BE2C (cell line): ENCODE results near the gene MIPOL1.

Source experiments
- DNase-seq: peaks from one replicate; pipeline ENCODE4 v3.0.0-alpha.2; 2020
- H3K27me3 ChIP-seq: fragments of 250-450 bp; sonication (Bioruptor Pico); 2 replicates; pipeline ENCODE4 v1.5.1; 2020; ENCODE audit warnings: mild to moderate bottlenecking
- H3K36me3 ChIP-seq: fragments of 250-450 bp; sonication (Bioruptor Pico); 2 replicates; pipeline ENCODE4 v1.5.1; 2020; ENCODE audit warnings: mild to moderate bottlenecking
- H3K4me1 ChIP-seq: fragments of 250-450 bp; sonication (Bioruptor Pico); 2 replicates; pipeline ENCODE4 v1.5.1; 2020
- H3K4me3 ChIP-seq: 2 replicates; pipeline ENCODE4 v1.5.1; 2011; ENCODE audit warnings: low read depth, low read length
- H3K9me3 ChIP-seq: fragments of 250-450 bp; sonication (Bioruptor Pico); 2 replicates; pipeline ENCODE4 v1.5.1; 2020
- TF ChIP-seq, protein P1 (sequence below): IDR thresholded peaks from 2 replicates; pipeline ENCODE4 v1.5.1; 2012; ENCODE audit warnings: mild to moderate bottlenecking, low read depth, low read length

The MIPOL1 gene

DNA sequence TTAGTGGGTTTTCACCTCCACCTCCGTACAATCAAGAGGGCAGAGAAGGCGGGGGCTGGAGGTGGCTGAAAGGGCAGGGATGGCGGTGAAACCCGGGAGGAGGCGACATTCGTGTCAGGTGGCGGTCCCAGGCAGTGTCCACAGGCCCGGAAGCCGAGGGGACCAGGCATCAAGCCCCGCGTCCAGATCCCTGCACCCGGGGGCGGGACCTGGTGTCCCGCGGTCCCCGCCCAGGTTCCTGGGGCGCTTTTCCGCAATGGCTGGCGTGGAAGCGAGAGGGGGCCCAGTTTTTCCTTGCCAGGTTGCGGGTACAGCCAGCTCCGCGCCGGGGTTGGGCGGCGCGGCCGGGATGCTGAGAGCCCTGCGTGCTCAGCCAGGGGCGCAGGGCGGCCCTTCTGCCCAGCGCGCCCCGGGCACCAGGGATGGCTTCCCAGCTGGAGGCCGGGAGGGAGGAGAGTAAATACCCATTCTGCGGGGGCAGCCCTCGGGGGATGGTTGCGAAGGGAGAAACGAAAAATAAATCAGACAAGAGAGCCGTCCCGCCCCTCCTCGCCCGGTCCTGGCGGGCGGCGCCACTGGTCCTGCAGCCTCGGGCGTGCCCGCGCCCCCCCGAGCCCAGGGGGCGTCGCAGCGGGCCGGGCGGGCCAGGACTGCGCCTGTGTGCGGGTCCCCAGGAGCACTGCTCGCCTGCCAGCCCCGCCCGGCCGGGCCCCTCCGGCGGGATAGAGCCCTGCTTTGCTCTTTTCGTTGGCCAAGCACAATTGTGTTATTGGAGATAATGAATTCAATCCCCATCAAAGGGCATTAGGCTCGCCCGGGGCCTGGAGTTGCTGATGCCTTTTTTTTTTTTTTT, 385.8 kb downstream of the MIPOL1 start:
- TF ChIP-seq, protein P1, sequence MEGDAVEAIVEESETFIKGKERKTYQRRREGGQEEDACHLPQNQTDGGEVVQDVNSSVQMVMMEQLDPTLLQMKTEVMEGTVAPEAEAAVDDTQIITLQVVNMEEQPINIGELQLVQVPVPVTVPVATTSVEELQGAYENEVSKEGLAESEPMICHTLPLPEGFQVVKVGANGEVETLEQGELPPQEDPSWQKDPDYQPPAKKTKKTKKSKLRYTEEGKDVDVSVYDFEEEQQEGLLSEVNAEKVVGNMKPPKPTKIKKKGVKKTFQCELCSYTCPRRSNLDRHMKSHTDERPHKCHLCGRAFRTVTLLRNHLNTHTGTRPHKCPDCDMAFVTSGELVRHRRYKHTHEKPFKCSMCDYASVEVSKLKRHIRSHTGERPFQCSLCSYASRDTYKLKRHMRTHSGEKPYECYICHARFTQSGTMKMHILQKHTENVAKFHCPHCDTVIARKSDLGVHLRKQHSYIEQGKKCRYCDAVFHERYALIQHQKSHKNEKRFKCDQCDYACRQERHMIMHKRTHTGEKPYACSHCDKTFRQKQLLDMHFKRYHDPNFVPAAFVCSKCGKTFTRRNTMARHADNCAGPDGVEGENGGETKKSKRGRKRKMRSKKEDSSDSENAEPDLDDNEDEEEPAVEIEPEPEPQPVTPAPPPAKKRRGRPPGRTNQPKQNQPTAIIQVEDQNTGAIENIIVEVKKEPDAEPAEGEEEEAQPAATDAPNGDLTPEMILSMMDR: no peak
- Histone ChIP-seq H3K9me3 (no peaks in the 10 kb centered on the region), H3K27me3 (peaks cover 81% of the 10 kb centered on the region), H3K4me1 (no peaks in the 10 kb centered on the region), H3K36me3 (no peaks in the 10 kb centered on the region), H3K4me3 (no peak overlapping the region)
- DNase-seq: no peak

DNA sequence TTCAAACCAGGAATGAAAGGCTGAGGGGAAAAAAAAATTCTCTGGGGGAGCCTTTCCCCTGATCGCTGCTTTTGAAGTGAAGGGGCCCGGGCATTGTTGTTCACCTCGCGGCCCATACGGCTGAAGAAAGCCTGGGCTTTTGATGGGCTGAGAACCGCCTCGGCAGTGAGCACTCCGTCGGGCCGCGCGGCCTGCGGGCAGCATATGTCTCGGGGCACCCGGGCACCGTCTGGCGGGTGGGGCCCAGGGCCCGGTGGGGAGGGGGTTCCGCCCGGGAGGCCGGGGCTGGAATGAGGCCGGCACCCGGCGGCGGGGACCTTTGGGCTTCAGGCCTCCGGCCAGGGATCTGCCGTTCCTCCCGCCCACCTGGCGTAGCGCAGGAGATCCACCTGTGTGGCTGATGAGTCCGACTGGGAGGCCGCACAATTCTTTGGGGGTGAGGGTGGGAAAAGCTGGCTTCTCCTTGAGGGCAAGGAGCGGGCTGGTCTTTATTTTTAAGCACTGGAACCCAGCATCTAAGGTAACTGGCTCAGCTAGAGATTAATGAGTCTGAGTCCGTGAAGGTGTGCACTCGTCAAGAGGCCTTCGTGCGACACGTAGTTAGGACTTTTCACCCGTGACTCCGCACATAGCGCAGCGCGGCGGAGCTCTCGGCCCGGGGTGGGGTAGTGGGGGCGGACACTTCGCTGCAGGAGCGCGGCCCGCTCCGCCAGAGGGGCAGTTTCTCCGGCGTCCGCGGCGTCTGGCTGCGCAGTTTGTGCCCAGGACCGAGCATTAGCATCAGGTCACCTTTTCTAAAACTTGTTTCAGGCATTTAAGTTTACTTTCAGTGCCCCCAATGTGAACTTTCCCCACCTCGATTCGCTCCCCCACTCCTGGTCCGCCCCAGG, 386.7 kb downstream of the MIPOL1 start:
- no peaks in the 10 kb centered on the region for H3K4me1 ChIP-seq
- peaks cover 85% of the 10 kb centered on the region for H3K27me3 ChIP-seq
- no peak overlapping the region for H3K4me3 ChIP-seq
- TF ChIP-seq, protein P1: no peak
- no peak for DNase-seq
- H3K36me3 ChIP-seq: no peaks in the 10 kb centered on the region
- no peaks in the 10 kb centered on the region for H3K9me3 ChIP-seq

DNA sequence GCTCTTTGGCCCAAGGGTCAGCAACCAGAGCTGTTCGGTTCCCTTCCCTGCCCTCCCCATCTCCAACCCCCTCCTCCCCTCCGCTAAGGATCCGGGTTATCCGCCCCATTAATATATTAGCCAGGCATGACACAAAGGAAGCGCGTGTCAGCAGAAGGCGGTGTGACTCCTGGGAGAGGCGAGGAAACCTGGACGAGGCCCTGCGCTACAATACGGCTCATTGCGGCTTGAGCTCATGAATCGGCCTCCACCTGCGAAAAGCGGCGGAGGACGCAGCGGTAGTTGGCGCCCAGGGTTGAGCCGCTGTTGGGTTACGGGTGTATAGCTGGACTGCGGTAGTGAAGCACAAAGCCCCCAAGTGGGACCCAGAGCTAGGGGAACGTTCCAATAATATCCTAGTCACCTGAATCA, 387.4 kb downstream of the MIPOL1 start:
- no peaks in the 10 kb centered on the region for H3K36me3 ChIP-seq
- no peak for DNase-seq
- H3K4me3 ChIP-seq: no peak overlapping the region
- H3K4me1 ChIP-seq: no peaks in the 10 kb centered on the region
- peaks cover 90% of the 10 kb centered on the region for H3K27me3 ChIP-seq
- no peaks in the 10 kb centered on the region for H3K9me3 ChIP-seq
- TF ChIP-seq, protein P1: no peak

DNA sequence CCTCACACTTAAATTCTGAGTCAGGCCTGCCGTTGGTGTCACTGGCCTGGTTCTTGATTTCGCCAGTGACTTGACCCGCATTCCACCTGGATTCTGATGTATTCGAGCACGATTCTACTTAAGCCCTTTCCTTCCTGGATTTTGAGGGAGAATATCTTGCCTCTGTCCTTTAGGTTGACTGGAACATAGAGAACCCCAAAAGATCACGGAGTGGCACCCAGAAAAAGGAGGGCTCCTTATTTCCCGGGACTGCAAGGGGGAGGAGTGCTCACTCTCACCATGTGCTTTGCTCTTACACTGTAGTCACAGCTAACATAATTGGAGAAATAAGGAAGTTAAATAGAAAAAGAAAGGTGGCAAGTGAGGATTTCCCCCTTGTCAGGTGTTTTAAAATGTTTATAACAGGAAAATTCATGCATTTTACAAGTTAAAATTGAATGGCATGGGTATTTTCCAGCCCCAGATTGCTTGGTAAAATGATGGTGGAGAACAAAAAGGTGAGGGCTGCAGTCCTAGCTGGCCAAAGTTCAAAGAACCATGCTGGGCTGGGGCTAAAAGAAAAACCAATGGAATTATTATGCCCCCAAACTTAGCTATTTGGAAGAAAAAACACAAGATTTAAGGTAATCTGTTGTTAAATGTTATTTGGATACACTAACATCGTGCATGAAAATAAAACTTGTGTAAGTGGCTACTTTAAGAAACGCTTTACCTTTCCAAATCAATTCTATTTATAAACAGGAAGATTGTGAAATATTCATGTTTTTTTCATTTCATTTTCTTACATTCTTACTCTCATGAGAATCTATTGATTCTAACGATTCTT, 388.4 kb downstream of the MIPOL1 start:
- Histone ChIP-seq H3K36me3 (no peaks in the 10 kb centered on the region), H3K9me3 (no peaks in the 10 kb centered on the region), H3K4me3 (no peak overlapping the region), H3K27me3 (peaks cover 93% of the 10 kb centered on the region), H3K4me1 (no peaks in the 10 kb centered on the region)
- no peak for DNase-seq
- TF ChIP-seq, protein P1: no peak

DNA sequence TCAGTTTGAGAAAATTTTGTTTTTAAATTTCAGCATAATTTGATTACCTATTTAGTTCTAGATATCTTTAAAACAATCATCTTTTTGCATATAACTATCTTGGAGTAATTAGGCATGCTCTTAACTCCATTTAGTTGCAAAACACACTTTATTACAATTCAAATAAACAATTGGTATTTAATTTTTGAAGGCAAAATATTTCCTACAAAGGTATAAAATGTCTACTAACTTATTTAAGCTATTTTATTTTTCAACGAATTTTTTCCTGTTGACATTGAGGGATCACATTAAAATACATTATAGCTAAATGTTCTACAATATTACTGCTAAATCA, 389.0 kb downstream of the MIPOL1 start:
- H3K4me3 ChIP-seq: no peak overlapping the region

More for the DNA sequence above, 389.0 kb downstream of the MIPOL1 start:
- Histone ChIP-seq H3K27me3 (peaks cover 97% of the 10 kb centered on the region), H3K4me1 (no peaks in the 10 kb centered on the region), H3K36me3 (no peaks in the 10 kb centered on the region), H3K9me3 (no peaks in the 10 kb centered on the region)
- TF ChIP-seq, protein P1: no peak
- DNase-seq: no peak
